ENCODE data around the gene QSOX2.

Gene QSOX2

DNA sequence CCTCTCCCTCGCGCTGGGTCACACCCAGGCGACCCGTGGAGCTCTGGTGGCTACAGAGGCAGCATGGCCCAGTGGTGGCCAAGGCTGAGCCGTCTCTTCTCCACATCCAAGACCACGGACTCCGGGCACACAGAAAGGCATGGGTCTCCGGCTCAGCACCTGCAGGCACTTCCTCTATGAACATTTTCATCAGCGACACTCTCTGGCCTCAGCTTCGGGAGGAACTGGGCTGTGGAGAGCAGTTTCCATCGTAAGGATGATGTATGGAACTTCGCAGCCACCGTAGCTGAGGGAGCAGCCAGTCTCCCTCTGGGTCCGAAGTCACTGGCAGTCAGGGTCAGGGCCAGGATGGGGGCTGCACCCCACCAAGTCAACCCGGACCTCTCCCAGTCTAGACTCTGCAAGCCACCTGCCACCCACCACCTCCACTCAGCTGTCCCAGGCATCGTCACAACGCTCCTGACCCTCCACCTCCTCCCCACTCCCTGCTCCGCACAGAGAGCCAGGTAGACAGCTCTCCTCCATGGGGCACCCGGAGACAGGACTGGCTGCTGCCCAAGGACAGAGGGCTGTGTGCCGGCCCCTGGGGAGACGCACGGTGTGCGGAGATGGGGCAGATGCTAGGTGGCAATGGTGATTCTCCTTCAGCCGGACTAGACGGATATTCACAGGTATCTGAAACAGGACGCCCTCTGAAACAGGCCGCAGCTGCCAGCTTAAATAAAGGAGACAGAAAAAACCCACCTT is 9.7 kb downstream of the QSOX2 start:
- no peak for DNase-seq

DNA sequence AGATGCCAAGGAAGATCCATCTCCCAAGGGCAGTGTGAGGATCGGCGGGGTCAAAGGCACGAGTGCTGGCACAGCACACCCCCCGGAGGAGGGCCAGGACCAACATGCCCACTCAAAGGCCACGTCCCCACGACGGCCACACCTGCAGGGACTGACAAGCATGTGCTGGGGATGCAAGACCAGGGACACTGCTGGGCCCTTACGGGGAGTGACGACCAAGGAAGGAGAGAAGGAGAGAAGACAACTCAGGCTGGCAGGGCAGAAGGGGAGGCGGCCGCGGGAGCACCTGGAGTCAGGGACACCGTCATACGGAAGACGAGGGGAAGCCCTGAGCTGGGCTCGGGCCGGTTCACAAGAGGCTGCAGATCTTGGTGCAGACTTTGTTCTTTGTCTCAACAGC is 10.4 kb downstream of the QSOX2 start:
- DNase-seq: no peak

DNA sequence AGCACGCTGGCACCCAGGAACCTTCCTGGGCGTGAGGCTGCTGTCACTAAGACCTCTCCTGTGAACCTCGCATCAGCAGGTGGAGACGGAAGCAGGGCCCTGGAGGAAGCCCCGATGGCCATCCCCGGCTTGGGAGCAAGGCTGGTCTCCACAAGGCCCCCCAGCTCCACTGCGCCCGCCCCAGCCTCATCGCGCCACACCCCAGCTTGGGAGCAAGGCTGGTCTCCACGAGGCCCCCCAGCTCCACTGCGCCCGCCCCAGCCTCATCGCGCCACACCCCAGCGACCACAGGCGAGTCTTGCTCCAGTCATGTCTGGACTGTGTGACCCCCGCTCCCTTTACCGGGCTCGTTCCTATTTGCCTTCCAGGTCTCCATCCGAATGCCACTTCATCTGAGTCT is 11.0 kb downstream of the QSOX2 start:
- no peak for DNase-seq

DNA sequence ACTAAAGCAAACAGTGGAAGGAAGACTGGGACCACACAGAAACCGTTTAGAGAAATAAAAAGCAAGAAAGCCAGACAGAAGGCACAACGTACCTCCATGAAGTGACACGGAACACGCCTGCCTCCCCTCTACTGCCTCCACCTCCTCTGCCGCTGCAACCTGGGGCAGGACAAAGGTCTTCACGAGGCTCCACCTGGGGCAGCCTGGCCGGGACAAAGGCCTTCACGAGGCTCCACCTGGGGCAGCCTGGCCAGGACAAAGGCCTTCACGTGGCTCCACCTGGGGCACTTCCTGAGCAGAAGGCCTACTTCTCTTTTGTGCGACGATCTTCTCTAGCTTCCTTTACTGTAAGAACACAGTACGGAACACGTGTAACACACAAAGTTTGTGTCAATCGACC is 11.7 kb downstream of the QSOX2 start:
- no peak for DNase-seq

DNA sequence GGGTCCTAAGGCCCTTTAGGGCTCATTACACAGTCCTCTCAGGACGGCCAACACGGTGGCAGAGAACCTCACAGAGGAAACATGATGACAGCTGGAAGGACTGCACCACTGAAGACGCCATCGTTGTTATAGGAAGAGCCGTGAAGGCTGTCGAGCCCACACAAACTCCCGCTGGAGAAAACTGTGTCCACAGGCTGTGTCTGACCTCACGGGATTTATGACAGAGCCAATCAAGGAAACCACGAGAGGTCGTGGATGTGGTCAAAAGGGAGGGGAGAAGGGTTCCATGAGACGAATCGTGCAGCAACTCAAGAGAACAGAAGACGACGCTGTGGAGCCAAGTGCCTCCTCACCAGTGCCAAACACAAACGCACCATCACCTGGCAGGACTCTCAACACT is 12.2 kb downstream of the QSOX2 start:
- no peak for DNase-seq

DNA sequence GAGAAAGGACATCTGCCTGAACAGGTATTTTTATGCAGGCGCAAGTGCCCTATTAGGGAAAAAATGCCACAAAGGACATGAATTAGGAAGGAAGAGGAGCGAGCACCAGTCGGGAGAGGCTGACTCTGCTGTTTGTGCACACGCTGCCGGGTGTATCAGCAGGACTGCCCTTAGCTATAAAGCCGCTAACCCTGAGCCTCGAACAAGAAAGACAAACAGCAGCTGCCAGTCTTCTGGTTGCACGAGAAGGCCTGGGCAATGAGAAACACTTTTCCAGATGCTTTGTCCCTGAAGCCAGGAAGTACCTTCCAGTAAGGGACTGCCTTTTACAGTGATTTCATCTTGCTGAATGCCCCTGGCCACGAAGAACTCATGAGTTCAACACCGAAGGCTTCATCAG is 12.6 kb downstream of the QSOX2 start:
- DNase-seq: no peak

DNA sequence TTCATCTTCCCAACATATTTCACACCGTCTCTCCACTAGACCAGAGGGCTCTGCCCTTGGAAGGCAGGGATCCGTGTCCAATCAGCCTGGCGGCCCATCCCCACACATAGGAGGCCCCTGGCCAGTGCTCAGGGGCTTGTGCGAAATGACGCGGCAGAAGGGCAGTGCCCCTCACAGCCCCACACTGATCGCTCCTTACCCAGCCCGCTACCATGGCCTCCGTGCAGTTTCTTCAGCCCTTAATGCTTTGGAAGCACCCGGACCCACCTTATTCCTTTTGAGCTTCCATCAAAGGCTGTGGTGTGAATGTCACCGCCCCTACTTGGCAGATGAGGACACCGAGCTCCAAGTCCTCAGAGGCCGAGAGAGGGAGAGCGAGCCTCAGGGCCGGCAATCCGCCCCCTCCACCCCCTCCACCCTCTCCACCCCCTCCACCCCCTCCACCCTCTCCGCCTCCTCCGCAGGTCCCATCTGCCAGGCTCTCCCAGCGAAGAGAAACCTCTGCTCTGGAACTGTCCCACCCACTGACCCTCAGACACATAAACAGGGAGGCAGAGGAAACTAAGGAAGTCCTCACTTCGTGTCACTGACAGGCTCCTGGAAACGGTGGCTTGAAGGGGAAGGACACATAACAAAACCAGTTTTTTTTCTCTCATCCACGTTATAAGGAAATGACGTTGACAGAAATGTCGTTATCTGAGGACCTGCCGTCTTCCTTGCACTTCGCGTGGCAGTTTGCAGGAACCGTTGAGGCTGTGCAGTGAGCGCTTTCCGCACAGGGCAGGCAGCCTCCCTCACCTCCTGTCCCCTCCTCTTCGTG is 13.9 kb downstream of the QSOX2 start:
- no peak for DNase-seq

DNA sequence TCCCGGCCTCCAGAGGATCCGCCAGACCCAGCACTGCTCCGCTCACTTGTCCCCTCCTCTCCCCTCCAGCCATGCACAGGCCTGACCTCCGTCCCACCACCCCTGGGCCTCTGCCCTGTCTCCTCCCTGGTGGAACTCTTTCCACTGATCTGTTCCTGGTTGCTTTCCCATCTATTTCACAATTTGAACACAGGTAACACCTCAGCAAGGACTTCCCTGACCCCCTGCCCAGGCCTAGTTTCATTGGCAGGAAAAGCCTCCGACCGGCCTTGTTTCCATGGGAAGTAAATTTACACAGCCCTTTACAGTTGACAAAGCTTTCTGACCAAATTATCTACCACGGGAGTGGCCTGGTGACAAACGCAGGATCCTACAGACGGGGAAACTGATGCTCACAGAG is 14.8 kb downstream of the QSOX2 start:
- no peak for DNase-seq

DNA sequence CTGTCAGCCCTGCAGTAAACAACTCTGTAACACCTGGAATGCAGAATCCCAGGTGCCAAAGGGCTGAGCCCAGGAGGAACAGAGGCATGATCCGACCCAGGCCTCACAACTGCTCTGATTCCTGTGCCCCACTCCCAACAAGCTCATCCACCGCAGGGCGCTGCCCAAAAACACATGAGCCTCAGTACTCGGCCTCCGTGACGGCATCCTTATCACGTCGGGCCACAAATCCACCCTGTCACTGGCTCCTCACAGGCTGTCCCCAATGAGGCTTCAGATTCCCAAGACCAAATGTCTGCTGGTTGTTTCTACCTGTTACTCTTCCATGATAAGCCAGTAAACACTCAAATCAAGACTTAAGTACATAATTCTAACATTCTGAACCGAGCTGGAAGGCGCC is 15.2 kb downstream of the QSOX2 start:
- no peak for DNase-seq

DNA sequence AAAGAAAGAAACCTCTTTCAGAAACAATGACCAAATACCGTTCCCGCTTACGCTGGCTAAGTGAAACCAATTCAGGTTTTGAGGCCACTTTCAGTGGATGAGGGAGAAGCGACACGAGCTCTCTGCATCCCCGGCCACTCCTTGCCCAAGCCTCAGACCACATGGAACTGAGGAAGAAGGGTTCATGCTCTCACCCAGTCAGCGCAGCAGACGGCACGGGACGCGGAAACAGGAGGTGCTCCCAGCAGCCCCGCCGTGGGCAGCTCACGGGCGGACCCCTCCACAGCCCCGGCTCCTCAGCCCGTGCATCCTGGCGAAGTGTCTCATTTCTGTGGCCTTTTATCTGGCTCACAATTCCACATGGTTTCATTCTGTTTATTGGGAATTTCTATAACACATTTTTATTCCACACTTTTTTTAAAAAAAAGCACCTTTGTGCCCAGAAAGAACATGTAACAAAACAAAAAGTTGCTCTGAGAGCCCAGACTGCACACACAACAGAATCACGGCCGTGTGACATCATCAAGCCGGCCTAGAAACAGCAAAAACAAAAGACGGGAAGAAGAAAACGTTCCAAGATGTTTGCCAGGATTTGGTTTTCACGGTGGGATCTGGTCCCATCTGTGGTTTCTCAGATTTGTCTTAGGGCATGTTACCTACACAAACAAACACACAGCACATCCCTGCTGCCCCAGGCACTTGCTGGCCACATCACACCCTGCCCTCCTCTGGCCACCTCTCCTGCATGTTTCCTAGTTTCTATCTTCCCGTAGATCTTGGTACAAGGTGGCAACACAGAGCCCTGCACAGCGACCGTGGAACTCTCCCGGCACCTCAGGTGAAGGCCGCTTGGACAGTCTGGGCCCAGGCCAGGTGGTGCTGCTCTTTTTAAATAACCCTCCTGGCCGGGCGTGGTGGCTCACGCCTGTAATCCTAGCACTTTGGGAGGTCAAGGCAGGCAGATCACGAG is 16.2 kb downstream of the QSOX2 start:
- no peak for DNase-seq

DNA sequence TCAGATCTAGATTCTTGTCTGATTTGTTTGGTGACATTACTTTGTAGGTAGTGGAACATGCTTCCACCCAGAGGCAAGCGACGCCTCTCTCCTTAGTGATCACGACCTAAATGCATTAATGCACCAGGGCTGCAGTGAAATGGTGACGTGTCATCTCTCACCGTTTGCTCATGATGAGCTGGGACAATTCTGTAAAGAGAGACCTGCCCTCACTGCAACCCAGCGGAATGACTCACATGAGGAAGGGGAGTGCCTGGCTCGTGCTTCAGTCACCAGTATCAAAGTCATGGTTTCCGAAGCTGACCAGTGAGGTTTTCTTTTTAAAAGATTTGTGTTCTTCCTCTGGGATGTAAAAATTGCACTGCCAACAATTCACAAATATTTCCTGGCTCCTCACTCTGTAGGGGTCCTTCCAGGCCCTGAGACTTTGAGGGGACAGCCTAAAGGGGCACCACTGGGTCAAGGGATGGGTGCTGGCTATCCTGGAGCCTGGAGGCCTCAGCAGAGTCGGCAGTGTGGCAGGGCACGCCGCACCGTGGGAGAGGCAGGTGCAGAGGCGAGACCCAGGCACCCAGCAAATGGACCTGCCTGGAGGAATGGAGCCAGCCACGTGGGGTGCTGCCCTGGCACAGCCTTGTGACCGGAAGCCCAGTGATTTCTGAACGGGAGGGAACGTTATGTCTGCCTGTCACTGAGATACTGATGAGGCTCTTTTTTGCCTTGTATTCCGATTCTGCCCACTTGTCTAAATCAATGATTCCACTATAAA is 17.3 kb downstream of the QSOX2 start:
- DNase-seq: peak; percentile 35

DNA sequence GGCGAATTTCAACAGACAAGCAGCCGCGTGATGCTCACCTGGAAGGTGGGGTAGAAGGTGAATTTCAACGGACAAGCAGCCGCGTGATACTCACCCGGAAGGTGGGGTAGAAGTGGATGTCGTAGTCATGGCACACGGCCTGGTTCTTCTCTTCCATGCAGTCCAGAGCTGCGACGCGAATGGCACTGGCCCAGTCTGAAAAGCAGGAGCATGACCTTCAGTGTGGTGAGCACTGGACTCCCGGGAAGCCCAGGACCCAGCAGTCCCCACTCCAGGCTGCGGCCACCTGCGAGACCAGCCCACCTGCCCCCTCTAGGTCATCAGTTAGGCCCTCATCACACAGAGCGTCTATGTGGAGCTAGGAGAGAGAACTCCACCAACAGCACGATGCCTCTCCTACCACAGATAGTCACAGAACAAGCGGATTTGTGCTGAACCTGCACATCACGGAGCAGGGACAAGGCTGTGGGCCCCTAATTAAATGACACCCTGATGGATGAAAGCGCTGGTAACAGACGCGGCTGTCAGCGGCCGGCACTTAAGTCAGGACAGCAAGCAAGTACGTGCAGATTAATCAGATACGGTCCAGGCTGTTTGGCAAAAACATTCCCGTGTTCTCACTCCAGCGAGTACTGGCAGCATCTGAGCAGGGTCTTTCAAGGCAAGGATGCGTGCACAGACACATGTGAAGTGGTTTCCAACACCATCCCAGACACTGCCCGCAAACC is 18.8 kb downstream of the QSOX2 start:
- no peak for DNase-seq

DNA sequence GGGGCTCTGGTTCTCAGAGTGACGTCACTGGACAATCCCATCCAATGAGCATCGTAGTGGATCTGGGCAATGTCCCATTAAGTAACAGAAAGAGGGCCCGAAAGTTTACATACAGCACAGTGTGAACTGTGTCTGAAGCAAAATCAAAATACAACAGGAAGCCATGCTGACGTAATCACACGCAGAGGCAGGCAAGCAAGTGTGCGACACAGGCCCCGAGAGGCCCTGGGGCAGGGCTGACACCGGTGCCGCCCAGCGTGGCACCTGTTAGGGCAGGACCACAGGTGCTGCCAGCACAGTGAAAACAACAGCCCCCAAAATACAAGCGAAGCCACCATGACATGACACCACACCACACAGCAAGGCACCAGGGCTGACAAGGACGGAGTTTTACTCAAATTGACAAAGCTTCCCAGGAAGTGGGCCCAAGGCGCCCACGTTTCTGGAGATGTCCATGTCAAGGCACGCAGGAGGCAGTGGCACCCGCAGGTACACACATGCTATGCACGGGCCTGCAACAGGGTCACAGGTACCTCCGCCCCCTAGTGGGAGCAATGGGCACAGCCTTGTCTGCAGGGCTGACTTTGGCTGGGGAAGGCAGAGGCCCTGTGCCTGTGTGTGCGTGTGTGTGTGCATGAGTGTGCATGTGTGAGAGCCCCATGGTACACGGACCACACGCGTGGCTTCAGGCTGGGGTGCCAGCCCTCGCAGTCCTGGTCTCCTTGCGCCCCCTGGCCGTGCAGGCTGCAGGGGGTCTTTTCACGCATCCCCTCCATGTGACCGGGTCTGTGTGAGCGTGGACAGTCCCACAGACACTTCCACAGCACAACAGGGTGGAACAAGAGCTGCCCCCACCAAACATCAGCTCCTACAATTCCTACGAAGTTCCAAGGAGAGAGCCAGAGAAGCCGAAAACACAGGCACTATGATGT is 19.6 kb downstream of the QSOX2 start:
- DNase-seq: peak; percentile 83

DNA sequence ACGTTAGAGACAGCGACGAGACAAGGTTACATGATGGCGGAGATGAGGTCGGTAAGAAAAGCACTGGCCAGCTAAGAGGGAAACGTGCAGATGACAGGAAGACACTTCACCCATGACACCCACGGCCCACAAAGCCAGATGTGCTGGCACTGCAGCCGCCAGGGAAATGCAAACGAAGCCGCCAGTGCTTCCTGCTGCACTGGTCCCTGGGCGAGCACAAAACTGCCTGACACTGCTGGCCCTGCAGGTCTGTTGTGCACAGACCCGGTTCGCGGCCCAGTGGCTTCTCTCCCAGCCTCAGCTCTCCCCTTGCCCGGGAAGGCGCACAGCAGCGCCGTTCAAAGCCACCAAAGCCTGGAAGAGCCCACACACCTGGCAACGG is 20.3 kb downstream of the QSOX2 start:
- DNase-seq: no peak

DNA sequence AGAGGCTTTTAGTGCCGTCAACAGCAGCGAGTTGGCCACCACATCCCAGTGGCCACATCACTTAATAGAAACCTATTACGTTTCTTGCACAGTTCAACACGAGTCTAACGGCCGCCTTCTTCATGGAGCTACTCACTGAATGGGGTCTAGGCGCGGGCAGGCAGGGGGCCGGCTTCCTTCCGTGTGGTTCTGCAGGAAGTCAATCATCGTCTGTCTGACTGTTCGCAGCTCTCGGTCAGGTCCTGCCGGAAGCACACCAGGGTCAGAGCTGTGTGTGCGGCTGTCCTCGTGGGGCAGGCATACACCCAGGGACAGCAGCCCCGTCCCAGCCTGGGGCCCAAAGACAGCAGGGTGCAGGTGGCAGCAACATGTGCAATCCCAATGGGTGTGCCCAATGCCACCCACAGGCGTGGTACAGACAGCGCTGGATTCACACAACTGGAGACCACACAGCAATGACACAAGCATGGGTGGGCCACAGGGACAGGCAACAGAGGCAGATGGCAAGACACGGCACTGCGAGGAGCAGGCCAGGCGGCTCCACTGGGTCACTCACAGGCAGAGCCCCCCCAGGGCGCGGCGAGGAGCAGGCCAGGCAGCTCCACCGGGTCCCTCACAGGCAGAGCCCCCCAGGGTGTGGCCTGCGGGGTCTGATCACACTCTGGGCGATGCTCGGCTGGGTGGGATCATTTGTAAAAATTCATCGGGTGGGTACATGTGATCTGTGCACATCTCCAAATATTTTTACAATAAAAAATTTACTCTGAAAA is 21.6 kb downstream of the QSOX2 start:
- no peak for DNase-seq

DNA sequence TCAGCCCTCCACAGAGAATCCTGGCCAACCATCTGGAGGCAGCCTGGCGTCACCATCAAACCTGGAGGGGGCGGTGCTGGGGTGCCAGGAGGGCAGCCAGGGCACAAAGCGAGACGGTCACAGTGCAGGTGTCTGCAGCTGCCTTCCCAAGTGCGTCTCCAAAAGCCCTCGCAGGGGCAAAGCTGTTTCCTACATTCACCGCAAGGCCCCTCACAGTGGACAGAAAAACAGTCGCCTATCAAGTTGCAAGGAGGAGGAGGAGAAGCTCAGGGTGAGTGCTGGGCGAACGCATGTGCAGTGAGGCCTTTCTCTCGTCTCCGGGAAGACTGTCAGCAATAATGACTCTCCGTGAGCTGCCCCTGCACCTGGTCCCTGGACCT is 22.7 kb downstream of the QSOX2 start:
- DNase-seq: no peak

DNA sequence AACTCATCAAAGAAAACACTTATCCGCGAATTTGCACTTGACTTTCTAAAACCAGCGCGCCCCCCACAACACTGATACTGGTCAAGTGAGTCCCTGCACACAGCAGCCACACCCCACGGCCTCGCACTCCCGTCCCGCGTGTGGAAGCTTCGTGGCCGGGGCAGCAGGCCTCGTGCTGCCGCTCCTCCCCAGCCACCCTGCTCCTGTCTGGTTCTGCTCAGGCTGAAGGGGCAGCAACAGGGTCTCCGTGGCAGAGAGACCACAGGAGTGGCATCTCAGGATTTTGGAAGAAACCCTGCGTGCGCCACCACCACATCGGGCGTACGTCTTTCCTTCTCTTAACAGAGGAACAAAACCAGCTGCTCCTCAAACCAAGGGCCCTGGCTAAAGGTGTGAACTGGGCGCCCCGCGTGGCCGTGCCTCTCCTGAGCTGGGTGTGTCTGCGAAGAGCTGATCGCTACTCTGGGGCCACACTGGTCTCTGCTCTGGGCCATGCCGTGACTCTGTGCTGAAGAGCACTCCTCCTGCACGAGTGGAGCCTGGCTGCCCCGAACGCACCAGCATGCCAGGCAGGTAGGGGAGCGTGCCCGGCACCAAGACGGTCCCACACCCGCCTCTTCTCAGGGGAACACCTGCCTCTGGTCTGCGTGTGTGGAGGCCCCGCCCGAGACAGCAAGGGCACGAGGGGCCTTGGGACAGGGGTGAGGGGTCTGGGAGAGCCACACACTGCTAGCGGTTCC is 23.3 kb downstream of the QSOX2 start:
- no peak for DNase-seq

DNA sequence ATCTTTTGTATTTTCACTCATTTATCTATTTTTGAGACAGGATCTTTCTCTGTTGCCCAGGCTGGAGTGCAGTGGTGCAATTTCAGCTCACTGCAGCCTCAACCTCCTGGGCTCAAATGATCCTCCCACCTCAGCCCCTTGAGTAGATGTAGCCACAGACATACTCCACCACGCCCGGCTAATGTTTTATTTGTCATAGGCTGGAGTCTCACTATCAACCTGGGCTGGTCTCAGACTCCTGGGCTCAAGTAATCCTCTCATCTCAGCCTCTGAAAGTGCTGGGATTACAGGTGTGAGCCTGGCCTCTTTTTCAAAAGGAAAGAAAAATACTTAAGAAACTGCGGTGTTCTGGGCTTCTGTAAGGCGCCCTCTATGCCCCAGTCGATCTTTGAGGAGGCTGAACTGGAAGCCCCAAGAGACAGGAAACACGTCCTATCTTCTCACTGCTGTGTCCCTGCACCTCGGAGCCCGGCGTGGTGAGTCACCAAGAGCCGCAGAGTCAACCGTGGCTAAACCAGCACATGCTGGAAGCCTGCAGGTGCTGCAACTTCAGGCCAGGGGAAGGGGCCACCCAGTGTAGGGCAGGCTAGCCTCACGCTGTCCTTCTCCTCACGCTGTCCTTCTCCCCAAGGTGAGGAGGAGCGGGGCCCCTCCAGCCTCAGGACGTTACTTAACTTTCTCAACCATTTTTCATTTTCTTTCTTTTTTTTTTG is 25.4 kb downstream of the QSOX2 start:
- no peak for DNase-seq

DNA sequence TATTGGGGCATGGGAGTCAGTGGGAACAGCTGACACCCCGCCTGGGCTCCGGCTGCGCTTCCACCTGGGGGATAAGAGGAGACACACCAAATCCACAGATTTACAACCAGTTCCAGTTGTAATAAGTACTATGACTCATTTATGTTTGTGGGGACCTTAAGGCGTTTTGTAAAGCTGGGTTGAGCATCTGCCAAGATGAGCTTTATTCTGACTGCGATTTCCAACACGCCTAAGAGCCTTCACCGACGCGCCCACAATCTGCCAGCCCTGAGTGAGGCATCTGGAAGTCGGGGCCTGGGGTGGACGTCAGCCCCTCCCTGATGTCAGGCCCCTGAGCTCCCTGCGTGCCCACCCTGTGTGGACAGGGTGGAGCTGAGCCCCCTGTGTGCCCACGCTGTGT is 26.3 kb downstream of the QSOX2 start:
- no peak for DNase-seq

Data from stimulated activated CD8-positive, alpha-beta memory T cell treated with anti-CD3 and anti-CD28 coated beads, Interleukin-4, amount 100 ng/mL, for 48 hours (primary cell).